Measurements from ENCODE around the gene GNAZ. TPM values are rescaled to one million over a fixed set of nuclear protein-coding genes. Genes with fewer than 3 reads are reported as not detected.

The GNAZ gene
- total RNA-seq, 1 donor from 2014 or later, result under 0.01 TPM

DNA sequence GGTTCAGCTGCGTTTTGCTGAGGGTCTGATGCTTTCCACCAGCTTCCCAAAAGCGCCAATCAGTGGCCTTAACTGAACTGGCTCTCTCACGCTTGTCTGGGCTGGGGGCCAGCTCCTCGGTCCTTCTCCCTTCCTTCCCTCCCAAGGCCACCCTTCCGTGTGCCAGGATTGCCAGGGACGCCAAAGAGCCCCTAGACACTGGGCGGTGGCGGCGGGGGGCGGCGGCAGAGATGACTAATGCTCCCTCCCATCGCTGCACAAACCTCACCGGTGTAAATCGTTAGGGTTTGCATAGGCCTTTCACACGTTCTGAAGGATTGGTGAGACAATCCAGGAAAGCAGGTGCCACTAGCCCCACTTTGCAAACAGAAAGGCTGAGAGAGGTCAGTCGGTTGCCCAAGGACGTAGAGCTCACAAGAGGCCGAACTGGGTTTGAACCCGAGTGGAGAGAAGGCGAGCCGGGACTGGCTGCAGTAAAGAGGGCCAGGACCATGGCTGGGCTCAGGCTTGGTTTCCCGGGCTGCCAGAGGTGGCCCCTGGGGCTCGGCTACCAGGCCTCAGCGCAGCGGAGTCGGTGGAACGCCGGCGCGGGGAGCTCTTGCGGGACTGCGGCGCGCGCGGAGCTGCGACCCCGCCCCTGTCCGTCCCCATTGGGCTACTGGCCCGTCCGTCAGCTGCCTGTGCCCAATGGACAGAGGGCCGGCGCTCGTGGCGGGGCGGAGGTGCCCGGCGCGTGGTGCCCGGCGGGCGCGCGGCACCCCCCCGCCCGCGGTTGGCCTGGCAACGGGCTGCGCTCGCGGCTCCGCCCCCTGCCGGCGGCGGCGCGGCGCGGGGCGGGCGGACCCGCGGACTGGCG, 589 bp upstream of the GNAZ start:
- no peaks in the 10 kb centered on the region for H3K36me3 ChIP-seq (ENCODE audit: control insufficient read depth, insufficient read depth, low read length)
- peak overlapping the region; percentile 36 for H3K4me3 ChIP-seq (ENCODE audit: low read depth, low read length)
- peak; percentile 47 for DNase-seq (ENCODE audit: low read depth)
- H3K27me3 ChIP-seq (ENCODE audit: control insufficient read depth, insufficient read depth, low read length), result peaks cover 8% of the 10 kb centered on the region
- no peak for FAIRE-seq
- TF ChIP-seq, protein P1, sequence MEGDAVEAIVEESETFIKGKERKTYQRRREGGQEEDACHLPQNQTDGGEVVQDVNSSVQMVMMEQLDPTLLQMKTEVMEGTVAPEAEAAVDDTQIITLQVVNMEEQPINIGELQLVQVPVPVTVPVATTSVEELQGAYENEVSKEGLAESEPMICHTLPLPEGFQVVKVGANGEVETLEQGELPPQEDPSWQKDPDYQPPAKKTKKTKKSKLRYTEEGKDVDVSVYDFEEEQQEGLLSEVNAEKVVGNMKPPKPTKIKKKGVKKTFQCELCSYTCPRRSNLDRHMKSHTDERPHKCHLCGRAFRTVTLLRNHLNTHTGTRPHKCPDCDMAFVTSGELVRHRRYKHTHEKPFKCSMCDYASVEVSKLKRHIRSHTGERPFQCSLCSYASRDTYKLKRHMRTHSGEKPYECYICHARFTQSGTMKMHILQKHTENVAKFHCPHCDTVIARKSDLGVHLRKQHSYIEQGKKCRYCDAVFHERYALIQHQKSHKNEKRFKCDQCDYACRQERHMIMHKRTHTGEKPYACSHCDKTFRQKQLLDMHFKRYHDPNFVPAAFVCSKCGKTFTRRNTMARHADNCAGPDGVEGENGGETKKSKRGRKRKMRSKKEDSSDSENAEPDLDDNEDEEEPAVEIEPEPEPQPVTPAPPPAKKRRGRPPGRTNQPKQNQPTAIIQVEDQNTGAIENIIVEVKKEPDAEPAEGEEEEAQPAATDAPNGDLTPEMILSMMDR (IDR thresholded peaks at IDR 0.05; ENCODE audit: insufficient read depth, low read length, severe bottlenecking), result no peak

DNA sequence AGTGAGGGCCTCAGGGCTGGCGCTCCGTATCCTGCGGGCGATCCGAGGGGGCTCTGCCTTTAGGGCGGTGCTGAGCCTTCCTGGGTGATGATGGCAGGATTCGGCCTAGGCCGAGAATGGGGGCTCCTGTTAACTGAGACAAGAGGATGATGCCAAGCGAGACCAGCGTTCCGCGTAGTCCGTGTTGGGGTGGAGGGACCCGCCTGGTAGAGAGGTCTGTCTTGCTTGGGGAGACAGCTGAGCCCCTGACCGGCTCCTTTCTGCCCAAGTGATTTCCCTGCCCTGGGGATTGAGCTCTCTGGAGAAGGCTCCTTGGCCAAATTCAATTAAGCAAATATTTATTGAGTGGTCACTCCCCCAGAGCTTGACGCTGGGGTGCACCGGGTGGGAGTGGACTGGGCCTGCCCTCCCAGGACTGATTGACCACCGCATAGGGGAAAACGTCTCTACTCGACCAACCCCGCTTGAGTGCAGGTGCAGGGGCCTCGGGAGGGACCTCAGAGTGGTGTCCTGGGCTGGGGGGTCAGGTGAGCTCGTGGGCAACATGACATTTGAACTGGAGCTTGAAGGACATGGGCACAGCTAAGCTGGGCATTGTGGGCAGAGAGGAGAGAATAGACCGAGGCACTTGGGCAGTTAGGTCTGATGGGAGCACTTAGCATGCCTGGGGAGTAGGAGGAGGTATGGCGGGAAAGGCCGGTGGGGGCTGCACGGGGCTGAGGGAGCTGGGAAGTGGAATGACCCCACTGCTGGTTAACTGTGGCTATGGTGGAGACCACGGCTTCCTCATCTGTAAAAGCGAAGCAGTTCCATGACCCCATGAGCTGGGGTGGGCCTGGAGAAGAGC, 1.1 kb downstream of the GNAZ start:
- no peak overlapping the region for H3K4me3 ChIP-seq (ENCODE audit: low read depth, low read length)
- H3K36me3 ChIP-seq (ENCODE audit: control insufficient read depth, insufficient read depth, low read length), result no peaks in the 10 kb centered on the region
- H3K27me3 ChIP-seq (ENCODE audit: control insufficient read depth, insufficient read depth, low read length), result peaks cover 8% of the 10 kb centered on the region
- DNase-seq (ENCODE audit: low read depth), result no peak
- TF ChIP-seq, protein P1 (IDR thresholded peaks at IDR 0.05; ENCODE audit: insufficient read depth, low read length, severe bottlenecking), result no peak
- FAIRE-seq, result no peak

DNA sequence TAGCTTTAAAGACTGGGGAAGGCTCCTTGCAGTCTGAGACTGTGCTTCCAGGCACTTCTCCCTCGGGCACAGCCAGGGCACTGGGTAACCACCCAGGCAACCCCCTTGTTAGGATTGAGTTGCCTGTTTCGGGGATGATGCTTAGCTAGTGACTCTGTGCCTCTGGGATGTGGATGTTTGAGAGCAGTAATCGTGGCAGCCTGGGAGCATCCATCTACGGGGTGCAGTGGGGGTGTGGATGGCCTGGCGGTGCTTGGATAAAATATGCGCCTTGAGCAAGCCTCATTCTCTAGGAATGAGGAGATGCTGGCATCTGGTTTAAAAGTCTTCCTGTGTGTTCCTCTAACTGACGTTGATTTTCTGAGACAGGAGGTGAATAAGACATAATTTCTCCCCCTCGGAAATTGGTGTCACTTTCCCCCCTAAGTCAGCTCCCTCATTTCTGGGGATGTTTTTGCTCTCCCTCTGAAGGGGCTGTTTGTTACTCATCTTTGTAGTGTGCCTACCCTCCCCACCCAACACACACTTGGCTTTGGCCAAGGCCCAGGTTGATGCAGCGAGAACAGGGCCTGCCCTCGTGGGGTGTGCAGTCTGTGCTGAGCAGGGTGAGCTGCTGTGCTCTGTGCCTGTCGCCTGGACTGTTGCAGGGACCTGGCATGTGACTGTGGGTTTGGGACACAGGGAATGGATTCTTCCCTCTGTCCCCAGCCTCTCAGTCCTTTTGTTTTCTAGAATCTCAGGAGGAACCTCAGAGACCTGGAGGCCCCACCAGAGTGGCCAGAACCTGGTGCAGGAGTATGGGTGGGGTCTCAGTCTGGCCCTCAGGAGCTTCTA, 2.0 kb downstream of the GNAZ start:
- DNase-seq (ENCODE audit: low read depth) (no peak), FAIRE-seq (no peak)
- H3K4me3 ChIP-seq (ENCODE audit: low read depth, low read length), result no peak overlapping the region
- TF ChIP-seq, protein P1 (IDR thresholded peaks at IDR 0.05; ENCODE audit: insufficient read depth, low read length, severe bottlenecking), result no peak
- no peaks in the 10 kb centered on the region for H3K36me3 ChIP-seq (ENCODE audit: control insufficient read depth, insufficient read depth, low read length)
- H3K27me3 ChIP-seq (ENCODE audit: control insufficient read depth, insufficient read depth, low read length), result peaks cover 8% of the 10 kb centered on the region

GRCh38 chr22:23072911-23073491, 2.7 kb downstream of the GNAZ start:
- DNase-seq (ENCODE audit: low read depth) (no peak), FAIRE-seq (no peak)
- TF ChIP-seq, protein P1 (IDR thresholded peaks at IDR 0.05; ENCODE audit: insufficient read depth, low read length, severe bottlenecking), result no peak
- H3K27me3 ChIP-seq (ENCODE audit: control insufficient read depth, insufficient read depth, low read length), result peaks cover 8% of the 10 kb centered on the region
- H3K4me3 ChIP-seq (ENCODE audit: low read depth, low read length), result no peak overlapping the region
- H3K36me3 ChIP-seq (ENCODE audit: control insufficient read depth, insufficient read depth, low read length), result no peaks in the 10 kb centered on the region

DNA sequence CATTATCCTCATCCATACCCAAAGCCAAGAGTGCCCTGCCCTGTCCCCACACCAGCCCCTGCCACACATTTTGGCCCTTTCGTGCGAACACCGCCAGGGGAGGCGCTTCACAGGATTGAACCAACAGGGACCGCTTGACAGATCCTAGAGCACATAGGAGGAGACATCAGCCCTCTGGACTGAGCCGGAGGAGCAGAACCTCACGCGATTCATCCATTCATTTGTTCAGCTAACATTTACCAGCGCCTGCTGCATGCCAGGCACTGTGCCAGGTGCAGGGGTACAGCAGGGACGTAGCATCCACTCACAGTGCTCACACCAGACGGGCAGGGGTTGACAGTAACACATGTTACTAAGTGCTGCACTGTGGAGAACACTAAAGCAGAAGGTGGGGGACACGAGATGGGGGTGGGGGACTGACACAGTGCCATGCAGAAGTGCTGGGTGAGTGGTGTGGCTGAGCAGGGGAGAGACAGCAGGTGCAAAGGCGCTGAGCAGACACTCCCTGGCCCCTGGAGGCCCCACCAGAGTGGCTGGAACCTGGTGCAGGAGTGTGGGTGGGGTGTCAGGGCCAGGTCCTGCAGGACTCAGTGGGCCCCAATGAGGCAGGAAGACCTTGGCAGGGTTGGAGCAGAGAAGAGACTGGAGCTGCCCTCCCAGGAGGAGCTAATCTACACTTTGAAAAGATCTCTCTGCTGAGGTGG, 3.4 kb downstream of the GNAZ start:
- FAIRE-seq, result no peak

More for the DNA sequence above, 3.4 kb downstream of the GNAZ start:
- H3K4me3 ChIP-seq (ENCODE audit: low read depth, low read length), result no peak overlapping the region
- H3K36me3 ChIP-seq (ENCODE audit: control insufficient read depth, insufficient read depth, low read length), result no peaks in the 10 kb centered on the region
- peaks cover 8% of the 10 kb centered on the region for H3K27me3 ChIP-seq (ENCODE audit: control insufficient read depth, insufficient read depth, low read length)
- TF ChIP-seq, protein P1 (IDR thresholded peaks at IDR 0.05; ENCODE audit: insufficient read depth, low read length, severe bottlenecking), result no peak
- no peak for DNase-seq (ENCODE audit: low read depth)
